ENCODE data around the gene ST6GALNAC5.

ST6GALNAC5 gene

DNA sequence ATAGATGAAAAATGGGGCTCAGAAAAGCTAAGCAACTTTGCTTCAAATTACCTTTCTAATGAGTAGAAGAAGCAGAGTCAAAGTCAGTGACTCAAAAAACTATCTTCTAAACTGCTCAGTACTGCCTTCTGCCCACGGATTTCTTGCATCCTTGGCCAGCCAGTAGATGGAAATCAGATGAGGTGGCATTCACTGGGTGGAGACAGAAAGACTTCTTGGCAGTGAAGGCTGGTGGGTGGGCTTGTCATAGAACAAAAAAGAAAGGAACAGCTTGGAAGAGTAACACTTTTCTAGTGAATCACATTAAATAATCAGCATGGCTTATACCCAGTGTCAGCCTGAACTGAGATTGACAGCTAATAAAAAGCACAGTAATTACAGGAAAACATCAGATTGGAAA, 170.7 kb downstream of the ST6GALNAC5 start:
- H3K4me1 ChIP-seq (ENCODE audit: control insufficient read depth, insufficient read depth, low read length) = no peaks in the 10 kb centered on the region
- H3K9me3 ChIP-seq (ENCODE audit: control insufficient read depth, insufficient read depth, low read depth, low read length) = no peaks in the 10 kb centered on the region
- no peaks in the 10 kb centered on the region for H3K36me3 ChIP-seq (ENCODE audit: control insufficient read depth in 2 of 2, insufficient read depth in 1 of 2, low read length in 2 of 2)
- H3K4me3 ChIP-seq (ENCODE audit: low read depth, low read length) = no peak overlapping the region
- TF ChIP-seq ZNF16 (tag by site-specific recombination; IDR thresholded peaks at IDR 0.05; ENCODE audit: low read depth) (no peak), ZNF501 (tag by site-specific recombination; IDR thresholded peaks at IDR 0.05) (no peak), ZNF670 (tag by site-specific recombination; IDR thresholded peaks at IDR 0.05; ENCODE audit: low read depth) (no peak), ZSCAN16 (tag by site-specific recombination; IDR thresholded peaks at IDR 0.05) (no peak), GLI4 (tag by site-specific recombination; IDR thresholded peaks at IDR 0.05) (no peak), ZNF654 (tag by site-specific recombination; IDR thresholded peaks at IDR 0.05; ENCODE audit: low read depth) (no peak), ZNF555 (tag by site-specific recombination; conservative IDR thresholded peaks at IDR 0.05) (no peak), ZNF777 (tag by site-specific recombination; IDR thresholded peaks at IDR 0.05; ENCODE audit: borderline replicate concordance) (no peak), SP3 (tag by site-specific recombination; IDR thresholded peaks at IDR 0.05) (no peak), ZNF558 (tag by site-specific recombination; IDR thresholded peaks at IDR 0.05) (no peak), ZNF157 (tag by site-specific recombination; IDR thresholded peaks at IDR 0.05) (no peak), ZNF677 (tag by site-specific recombination; IDR thresholded peaks at IDR 0.05) (no peak)
- TF ChIP-seq, protein P1, sequence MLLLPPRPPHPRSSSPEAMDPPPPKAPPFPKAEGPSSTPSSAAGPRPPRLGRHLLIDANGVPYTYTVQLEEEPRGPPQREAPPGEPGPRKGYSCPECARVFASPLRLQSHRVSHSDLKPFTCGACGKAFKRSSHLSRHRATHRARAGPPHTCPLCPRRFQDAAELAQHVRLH (tag by site-specific recombination; IDR thresholded peaks at IDR 0.05) = no peak
- TF ChIP-seq, protein P2, sequence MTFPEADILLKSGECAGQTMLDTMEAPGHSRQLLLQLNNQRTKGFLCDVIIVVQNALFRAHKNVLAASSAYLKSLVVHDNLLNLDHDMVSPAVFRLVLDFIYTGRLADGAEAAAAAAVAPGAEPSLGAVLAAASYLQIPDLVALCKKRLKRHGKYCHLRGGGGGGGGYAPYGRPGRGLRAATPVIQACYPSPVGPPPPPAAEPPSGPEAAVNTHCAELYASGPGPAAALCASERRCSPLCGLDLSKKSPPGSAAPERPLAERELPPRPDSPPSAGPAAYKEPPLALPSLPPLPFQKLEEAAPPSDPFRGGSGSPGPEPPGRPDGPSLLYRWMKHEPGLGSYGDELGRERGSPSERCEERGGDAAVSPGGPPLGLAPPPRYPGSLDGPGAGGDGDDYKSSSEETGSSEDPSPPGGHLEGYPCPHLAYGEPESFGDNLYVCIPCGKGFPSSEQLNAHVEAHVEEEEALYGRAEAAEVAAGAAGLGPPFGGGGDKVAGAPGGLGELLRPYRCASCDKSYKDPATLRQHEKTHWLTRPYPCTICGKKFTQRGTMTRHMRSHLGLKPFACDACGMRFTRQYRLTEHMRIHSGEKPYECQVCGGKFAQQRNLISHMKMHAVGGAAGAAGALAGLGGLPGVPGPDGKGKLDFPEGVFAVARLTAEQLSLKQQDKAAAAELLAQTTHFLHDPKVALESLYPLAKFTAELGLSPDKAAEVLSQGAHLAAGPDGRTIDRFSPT (tag by site-specific recombination; IDR thresholded peaks at IDR 0.05) = no peak
- no peak overlapping the region for H3K27ac ChIP-seq (ENCODE audit: extremely low read depth, low read depth, low read length)
- CTCF ChIA-PET = no interaction called here
- POLR2A ChIA-PET = no interaction called here

DNA sequence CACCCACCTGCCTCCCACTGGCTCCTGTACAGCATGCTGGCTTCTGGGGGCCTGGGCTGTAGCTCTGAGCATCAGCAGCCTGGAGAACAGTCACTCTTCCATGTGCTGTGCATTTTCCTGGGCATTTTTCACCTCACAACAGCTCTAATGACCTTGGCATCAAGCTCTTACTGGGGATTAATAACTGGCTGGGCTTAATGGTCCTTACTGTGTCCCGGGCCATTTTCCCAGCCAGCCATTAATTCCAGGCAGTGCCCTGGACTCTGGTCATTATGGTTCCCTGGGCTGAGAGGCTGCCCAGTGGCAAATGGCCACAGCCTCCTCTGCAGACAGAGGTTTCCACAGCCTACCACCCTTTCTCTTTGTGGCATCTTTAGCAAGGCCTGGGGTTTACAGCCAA, 171.8 kb downstream of the ST6GALNAC5 start:
- H3K9me3 ChIP-seq (ENCODE audit: control insufficient read depth, insufficient read depth, low read depth, low read length) = no peaks in the 10 kb centered on the region
- TF ChIP-seq, protein P3, sequence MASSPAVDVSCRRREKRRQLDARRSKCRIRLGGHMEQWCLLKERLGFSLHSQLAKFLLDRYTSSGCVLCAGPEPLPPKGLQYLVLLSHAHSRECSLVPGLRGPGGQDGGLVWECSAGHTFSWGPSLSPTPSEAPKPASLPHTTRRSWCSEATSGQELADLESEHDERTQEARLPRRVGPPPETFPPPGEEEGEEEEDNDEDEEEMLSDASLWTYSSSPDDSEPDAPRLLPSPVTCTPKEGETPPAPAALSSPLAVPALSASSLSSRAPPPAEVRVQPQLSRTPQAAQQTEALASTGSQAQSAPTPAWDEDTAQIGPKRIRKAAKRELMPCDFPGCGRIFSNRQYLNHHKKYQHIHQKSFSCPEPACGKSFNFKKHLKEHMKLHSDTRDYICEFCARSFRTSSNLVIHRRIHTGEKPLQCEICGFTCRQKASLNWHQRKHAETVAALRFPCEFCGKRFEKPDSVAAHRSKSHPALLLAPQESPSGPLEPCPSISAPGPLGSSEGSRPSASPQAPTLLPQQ (tag by site-specific recombination; IDR thresholded peaks at IDR 0.05) = no peak
- TF ChIP-seq ZNF530 (tag by site-specific recombination; IDR thresholded peaks at IDR 0.05; ENCODE audit: low read depth) = no peak
- TF ChIP-seq ZNF398 (tag by site-specific recombination; IDR thresholded peaks at IDR 0.05) = no peak
- TF ChIP-seq, protein P4, sequence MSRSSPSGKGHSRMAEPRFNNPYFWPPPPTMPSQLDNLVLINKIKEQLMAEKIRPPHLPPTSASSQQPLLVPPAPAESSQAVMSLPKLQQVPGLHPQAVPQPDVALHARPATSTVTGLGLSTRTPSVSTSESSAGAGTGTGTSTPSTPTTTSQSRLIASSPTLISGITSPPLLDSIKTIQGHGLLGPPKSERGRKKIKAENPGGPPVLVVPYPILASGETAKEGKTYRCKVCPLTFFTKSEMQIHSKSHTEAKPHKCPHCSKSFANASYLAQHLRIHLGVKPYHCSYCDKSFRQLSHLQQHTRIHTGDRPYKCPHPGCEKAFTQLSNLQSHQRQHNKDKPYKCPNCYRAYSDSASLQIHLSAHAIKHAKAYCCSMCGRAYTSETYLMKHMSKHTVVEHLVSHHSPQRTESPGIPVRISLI (tag by site-specific recombination; IDR thresholded peaks at IDR 0.05) = no peak
- TF ChIP-seq ZNF324 (tag by site-specific recombination; IDR thresholded peaks at IDR 0.05) = no peak
- TF ChIP-seq ZNF768 (tag by site-specific recombination; IDR thresholded peaks at IDR 0.05) = no peak
- TF ChIP-seq ZNF16 (tag by site-specific recombination; IDR thresholded peaks at IDR 0.05; ENCODE audit: low read depth) = no peak
- no peak for TF ChIP-seq OVOL3 (tag by site-specific recombination; IDR thresholded peaks at IDR 0.05)
- TF ChIP-seq ZNF223 (tag by site-specific recombination; IDR thresholded peaks at IDR 0.05) = no peak
- TF ChIP-seq ZNF350 (tag by site-specific recombination; IDR thresholded peaks at IDR 0.05) = no peak
- TF ChIP-seq ZNF571 (tag by site-specific recombination; IDR thresholded peaks at IDR 0.05) = no peak
- no peak for TF ChIP-seq ZNF510 (tag by site-specific recombination; IDR thresholded peaks at IDR 0.05; ENCODE audit: insufficient replicate concordance)

More for the DNA sequence above, 171.8 kb downstream of the ST6GALNAC5 start:
- Histone ChIP-seq H3K4me1 (ENCODE audit: control insufficient read depth, insufficient read depth, low read length) (no peaks in the 10 kb centered on the region), H3K36me3 (ENCODE audit: control insufficient read depth in 2 of 2, insufficient read depth in 1 of 2, low read length in 2 of 2) (no peaks in the 10 kb centered on the region), H3K27ac (ENCODE audit: extremely low read depth, low read depth, low read length) (no peak overlapping the region), H3K4me3 (ENCODE audit: low read depth, low read length) (no peak overlapping the region)
- POLR2A ChIA-PET = no interaction called here
- CTCF ChIA-PET = interaction anchor here (0.5 kb wide), 1 partner anchor 206 kb away, joined by 4 read pairs; no protein-coding TSS in a partner anchor
